SW480 (cell line): ENCODE results near the gene OR51A7.
"Not testable (repeated sequence)": the region's sequence is repeated elsewhere in the genome, so short reads cannot be mapped to it uniquely, and the experiment has no call there.

Source experiments
- DNase-seq: peaks from one replicate; pipeline ENCODE4 v3.0.0-alpha.2; 2016; ENCODE audit warnings: low spot score

Gene OR51A7, protein sequence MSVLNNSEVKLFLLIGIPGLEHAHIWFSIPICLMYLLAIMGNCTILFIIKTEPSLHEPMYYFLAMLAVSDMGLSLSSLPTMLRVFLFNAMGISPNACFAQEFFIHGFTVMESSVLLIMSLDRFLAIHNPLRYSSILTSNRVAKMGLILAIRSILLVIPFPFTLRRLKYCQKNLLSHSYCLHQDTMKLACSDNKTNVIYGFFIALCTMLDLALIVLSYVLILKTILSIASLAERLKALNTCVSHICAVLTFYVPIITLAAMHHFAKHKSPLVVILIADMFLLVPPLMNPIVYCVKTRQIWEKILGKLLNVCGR

DNA sequence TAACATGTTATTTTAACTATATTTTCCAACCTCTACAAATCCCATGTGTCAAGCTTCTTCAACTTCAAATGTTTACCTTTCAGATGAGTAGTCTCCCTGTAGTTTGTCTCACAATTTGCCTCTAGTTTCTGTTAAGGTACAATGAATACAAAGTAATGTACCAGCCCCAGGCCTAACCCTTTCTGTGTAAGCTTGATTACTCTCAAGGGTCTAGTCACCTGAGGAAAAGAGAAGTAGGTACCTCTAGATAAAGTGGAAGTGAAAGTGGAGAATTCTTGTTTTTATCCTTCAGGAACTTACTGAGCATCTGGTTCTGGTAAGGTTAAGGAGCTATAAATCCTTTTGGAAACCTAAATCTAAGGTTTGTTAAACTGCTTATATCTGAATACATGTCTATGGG lies at the start of gene OR51A7:
TSS of gene OR51A7 (plus strand) at position 300 of the 400 bp plus-strand sequence. CDS start 3,587 bp downstream, outside the sequence.
- DNase-seq, result no peak

DNA sequence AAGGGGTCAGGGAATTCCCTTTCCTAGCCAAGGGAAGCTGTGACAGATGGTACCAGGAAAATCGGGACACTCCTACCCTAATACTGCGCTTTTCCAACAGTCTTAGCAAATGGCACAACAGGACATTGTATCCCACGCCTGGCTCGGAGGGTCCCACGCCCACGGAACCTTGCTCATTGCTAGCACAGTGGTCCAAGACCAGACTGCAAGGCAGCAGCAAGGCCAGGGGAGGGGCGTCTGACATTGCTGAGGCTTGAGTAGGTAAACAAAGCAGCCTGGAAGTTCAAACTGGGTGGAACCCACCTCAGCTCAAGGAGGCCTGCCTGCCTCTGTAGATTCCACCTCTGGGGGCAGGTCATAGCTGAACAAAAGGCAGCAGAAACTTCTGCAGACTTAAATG lies 49.3 kb upstream of the OR51A7 start:
- not testable (repeated sequence) for DNase-seq

DNA sequence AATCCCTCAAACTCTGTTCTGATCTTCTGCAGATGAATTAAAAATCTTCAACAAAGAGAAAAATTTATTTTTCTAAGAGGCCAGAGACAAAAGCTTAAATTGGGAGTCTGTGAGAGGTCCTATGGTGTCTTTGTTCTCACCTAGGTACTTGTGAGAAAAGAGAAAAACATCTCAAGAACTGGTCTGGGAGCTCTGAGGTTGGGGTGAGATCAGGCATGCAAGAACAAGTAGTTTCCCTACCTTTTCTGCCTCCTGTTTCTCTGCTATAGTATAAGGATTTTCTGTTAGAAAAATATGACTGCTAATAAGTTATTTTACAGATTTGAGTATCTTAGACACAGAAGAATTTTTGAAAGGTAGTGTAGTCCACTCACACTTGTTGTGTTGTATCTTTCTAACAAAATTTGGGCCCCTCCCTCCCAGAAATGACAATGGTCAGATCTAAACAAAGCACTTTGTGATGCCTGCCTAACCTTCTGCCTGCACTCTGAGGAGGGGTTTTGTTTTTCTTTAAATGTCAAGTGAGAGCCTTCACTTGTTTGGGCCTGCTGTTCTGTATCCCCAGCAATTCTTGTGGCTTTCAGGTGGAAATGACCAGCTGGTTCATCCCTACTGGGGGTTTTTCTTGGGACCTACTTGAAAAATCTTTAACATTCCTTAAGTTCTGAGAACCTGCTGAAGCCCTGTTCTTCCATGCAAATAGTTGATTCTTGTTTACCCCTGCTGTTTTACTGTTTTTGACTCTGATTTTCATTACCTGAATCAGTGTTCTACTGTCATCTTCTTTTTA lies 40.9 kb upstream of the OR51A7 start:
- no peak for DNase-seq

DNA sequence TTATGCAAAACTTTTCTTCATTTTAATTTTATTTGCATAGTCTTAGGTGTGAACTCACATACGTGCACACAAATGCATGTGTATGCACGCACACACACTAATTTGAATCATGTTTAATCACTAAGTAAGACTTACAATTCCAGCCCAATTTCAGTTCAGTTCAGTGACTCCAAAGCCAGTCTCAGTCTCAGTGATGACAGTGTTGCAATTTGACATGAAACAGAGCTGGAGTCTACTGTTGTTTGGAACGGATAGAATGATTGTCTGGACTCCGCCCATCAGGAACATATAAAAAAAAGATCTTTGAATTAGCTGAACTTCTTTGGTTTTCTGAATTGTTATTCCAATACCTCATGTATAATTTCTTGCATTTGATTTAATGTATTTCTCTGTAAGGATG lies 39.7 kb upstream of the OR51A7 start:
- DNase-seq, result no peak

DNA sequence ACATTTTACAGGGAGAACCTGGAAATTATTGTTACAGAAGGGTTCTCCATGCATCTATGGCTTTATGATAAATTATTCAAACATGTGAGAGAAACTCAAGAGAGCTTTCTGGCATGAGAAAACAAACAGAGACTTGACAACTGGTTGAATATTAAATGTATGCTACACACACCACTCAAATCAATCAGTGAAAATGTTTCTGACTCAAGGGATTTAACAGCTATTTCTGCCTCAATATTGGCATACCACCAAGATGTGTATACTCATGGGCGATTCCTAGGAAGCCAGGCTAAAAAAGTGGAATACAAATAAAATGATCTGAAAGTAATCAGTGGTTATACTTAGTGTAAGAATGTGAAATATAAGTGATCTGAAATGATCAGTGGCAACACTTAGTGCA lies 37.7 kb upstream of the OR51A7 start:
- DNase-seq, result no peak

DNA sequence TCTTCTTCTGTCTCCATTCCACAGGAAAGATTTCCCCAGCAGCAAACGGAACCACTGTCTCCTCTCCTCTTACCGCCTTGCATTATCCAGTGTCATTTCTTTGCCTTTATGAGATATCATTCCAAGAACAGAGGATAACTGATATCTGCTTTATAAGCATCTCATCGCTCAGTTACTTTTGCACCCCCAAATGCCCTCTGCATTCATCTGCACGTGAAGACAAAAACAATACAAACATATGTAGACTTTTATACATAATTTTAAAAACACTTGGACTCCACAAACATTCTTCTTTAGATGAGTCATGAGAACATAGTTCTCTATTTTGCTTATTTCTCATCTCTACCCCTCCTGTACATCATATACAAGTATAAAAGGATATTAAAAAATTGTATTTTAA lies 22.4 kb upstream of the OR51A7 start:
- no peak for DNase-seq

DNA sequence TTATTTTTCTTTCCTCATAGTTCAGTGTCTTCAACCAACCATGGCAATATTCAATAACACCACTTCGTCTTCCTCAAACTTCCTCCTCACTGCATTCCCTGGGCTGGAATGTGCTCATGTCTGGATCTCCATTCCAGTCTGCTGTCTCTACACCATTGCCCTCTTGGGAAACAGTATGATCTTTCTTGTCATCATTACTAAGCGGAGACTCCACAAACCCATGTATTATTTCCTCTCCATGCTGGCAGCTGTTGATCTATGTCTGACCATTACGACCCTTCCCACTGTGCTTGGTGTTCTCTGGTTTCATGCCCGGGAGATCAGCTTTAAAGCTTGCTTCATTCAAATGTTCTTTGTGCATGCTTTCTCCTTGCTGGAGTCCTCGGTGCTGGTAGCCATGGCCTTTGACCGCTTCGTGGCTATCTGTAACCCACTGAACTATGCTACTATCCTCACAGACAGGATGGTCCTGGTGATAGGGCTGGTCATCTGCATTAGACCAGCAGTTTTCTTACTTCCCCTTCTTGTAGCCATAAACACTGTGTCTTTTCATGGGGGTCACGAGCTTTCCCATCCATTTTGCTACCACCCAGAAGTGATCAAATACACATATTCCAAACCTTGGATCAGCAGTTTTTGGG lies 21.6 kb upstream of the OR51A7 start, which contains the start of gene OR51T1:
TSS of gene OR51T1 (plus strand) at position 41 of the 641 bp plus-strand sequence. CDS start at position 41, 0 bp downstream.
- no peak for DNase-seq

DNA sequence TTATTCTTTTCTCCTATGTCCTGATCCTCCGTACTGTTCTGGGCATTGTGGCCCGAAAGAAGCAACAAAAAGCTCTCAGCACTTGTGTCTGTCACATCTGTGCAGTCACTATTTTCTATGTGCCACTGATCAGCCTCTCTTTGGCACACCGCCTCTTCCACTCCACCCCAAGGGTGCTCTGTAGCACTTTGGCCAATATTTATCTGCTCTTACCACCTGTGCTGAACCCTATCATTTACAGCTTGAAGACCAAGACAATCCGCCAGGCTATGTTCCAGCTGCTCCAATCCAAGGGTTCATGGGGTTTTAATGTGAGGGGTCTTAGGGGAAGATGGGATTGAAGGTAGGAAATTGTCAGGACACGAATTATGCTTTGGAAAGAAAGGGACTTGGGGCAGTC lies 21.0 kb upstream of the OR51A7 start:
- DNase-seq, result no peak

DNA sequence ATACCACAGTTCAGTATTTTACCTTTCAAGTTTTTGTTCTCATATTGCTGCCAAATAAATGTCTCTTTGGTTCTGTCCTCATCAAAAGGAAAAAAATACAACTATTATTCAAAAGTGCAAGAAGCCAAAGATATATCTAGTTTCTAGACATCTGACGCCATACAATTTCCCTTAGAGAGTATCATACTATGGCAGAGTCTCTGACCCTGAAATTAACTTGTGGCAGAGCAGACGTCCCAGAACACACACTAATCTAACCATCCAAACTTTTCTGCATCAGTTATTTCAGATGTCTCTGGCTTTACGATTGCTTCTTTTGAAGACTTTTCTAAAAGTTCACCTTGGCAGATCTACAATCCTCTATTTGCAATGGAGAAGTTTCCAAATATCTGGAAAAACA lies 19.2 kb upstream of the OR51A7 start:
- no peak for DNase-seq

DNA sequence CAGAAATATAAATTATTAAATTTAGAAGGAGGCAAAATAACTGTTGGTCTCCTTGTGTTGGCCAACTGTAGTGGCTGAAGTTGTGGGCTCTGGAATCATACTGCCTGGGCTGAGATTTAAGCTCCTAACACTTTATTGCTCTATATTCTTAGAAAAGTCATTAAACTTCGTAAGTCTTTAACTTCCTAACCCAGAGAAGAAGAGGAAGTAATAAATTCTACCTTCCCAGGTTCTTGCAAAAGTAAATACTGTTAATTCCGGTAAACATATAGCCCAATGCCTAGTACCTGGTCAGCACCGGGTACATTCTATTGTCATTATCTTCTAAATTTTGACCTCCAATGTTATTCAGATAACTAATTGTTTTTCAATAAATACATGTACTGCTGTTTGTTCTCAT lies 17.4 kb upstream of the OR51A7 start:
- DNase-seq, result no peak

DNA sequence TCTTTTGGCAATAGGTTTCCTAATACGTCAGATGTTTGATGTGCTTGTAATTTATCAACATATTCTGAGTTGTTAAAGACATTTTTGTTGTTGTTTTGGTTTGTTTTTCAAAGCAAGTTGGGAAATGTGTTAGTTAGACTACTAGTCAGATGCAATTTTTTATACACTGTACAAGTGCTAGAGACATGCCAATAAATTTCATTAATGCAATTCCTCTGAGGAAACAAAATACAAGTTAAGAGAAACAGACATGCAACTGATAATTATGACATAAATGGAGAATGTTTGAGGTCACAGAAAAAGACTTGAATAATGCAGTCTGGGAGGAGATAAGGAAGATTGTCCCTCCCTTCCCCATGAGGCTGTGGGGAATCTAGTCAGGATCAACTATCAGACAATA lies 16.0 kb upstream of the OR51A7 start:
- DNase-seq, result no peak

DNA sequence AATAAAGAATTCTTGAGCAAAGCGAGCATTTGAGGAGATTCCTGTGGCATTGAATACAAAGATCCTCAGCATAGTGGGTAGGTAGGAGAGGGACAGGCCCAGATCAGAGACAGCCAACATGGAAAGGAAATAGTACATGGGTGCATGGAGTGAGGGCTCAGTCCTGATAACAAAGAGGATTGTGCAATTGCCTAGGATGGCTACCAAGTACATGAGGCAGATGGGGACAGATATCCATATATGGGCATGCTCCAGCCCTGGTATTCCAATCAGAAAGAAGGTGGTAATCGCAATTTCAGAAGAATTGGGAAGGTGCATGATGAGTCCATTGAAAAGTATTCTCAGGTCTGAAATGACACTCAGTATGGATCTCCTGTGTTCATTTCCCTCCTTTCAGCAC lies 13.3 kb upstream of the OR51A7 start:
- DNase-seq, result no peak

DNA sequence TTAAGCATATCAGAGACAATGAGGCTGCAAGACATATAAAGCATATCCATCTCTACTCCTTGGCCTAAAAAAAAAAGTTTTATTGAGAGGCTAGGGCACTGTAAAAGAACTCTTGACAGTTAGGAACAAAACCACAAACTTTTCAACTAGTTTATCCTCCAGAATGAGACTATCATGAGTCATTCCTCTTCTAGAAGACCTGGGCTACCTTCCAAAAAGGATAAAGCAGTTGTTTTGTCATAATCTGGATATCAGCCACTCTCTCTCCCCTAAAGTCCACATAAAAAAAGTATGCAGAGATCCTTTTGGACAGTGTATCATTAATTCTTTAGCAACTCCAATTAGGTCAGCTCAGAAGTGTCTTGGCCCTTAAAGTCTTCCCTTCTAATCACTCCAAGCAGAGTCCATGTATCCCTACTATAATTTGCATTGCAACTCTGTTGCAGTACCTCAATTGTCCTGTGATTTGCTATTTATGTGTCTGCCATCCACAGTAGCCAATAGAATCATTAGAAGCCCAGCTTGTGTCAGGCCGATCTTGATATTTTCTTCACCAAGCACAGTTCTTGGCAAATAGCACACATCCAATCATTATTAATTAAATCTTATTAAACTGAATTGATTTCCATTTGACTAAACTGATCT lies 11.5 kb upstream of the OR51A7 start:
- no peak for DNase-seq

DNA sequence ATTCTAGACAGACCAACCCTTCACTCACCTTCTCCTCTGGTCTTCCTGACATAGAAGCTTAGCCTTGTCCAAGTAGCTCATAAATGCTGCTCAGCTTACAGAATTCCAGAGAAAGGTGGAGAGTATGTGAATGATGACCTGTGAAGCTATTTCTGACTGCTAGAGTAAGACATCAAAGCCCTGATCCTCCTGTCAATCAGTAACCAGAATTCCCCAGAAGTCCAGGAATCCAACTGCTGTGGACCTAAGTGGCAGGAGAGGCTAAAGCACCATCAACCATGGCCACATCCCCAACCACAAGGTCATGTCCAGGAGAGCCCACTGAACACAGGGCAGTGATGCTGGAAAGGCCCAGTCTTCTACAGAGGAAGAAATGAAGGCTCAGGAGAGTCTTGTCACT lies 13.0 kb downstream of the OR51A7 start:
- no peak for DNase-seq

DNA sequence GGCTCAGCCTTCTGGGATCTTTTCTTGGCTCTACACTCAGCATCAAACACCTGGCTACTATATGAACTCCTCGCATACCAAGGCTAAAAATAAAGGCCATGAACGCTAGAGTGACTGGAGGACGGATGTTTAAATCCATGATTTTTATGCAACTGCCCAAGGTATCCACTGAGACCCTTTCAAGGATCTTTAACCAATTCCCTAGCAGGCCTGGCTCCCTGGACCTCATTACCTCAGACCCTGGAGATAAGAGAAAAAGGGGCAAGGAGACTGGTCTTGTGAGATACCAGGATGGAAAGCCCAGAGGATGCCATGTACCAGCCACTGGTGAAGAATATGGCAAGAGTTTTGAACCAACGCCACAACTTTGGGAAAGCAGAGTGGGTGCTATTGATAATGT lies 15.7 kb downstream of the OR51A7 start, which contains the start of gene OR51G2:
TSS of gene OR51G2 (minus strand) at position 101 of the 400 bp plus-strand sequence. CDS start 3,687 bp downstream, outside the sequence.
- no peak for DNase-seq

DNA sequence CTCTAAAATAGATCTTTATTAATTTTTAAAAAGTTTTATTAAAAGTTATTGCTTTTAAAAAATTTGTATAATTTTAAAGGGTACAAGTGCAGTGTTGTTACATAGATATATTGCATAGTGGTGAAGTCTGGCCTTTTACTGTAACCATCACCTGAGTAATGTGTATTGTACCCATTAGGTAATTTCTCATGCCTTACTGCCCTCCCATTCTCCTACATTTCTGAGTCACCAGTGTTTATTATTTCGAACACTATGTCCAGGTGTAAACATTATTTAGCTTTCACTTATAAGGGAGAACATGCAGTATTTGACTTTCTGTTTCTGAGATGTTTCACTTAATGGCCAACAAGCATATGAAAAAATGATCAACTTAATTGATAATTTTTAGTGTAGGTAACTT lies 18.2 kb downstream of the OR51A7 start:
- DNase-seq, result no peak

DNA sequence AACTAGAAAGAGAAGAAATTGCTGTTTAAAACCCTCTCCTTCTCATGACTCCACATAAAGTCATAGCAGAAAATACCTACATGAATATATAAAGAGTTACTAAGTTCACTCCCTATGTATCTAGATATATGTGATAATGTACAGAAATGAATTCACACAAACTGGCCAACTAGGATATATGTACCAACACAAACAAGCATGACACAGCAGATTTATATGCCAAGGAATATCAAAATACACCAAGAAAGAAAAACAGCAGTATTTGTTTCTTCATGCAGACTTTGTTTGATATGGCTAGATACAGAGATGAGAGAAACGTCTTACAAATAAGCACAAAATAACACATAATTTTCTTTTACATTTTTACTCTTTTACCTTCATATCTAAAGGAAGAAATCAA lies 18.7 kb downstream of the OR51A7 start:
- DNase-seq, result no peak

DNA sequence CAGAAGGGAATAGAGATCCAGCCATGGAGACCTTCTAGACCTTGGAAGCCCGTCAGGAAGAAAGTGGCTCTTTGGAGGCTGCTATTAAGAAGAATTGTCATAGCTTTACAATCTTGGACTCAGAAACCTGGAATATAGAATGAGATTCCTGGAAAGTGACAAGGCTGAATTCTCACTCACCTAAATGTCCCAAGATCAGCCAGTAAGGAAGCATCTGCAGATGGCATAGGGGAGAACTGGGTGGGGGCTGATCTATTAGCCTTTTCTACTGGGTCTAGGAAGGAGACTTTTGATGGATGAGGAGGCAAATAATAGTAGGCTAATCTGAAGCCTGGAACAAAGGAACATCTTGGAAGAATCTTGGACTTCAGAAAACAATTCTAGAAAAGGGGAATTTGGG lies 20.7 kb downstream of the OR51A7 start, which contains the start of gene OR51G1:
TSS of gene OR51G1 (minus strand) at position 101 of the 400 bp plus-strand sequence. CDS start at position 101, 0 bp downstream.
- DNase-seq, result no peak

DNA sequence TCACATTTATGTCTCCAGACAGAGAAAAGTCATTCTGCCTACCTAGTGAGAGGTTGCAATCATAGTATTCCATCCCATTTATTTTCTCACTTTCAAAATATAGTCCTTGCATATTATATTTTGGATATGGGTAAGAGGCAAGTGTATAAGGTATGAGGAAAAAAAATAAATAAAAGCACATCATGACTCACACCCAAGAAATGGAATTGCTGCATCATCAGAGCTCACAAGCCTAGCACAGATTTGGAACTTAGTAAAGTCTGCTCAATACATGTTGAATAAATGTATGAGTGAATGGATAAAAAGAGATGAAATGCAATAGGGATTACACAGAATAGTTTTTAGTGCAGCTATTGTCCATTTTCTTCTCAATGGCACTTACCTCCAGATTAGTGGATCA lies 23.0 kb downstream of the OR51A7 start:
- no peak for DNase-seq

DNA sequence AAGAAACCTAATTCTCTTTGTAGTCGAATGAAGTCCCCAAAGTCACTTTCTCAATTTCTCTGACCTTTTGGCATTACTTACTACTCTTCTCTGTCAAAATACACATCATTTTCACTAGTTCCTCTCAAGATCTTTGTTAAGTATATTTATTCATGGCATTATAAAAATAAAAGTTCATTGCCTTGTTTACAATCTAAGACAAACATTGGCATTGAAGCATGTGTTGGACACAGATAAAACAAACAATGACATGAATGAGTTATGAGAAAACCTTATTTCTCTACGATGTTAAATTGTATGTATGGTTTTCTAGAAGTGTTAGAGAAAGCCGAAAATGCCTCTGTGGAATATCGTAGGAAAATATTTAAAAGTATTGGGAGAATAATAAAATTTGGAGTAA lies 29.2 kb downstream of the OR51A7 start:
- no peak for DNase-seq

DNA sequence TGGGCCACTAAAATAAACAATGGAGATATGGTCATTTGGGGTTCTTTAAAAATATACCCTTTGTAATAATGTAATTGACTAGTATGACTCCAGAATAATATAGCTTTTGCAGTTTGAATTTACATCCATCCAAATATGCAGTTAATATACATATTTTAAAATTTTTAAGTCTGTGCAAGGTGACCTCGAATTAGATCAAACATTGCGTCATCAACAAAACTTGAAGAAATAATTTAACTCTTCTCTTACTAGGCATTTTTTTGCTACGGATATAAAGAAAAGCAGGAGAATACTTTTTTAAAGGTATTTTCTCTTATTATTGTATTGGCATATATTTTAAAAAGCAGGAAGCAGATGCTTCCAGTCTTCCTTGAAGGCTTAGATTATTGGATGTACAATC lies 33.2 kb downstream of the OR51A7 start:
- DNase-seq, result no peak

DNA sequence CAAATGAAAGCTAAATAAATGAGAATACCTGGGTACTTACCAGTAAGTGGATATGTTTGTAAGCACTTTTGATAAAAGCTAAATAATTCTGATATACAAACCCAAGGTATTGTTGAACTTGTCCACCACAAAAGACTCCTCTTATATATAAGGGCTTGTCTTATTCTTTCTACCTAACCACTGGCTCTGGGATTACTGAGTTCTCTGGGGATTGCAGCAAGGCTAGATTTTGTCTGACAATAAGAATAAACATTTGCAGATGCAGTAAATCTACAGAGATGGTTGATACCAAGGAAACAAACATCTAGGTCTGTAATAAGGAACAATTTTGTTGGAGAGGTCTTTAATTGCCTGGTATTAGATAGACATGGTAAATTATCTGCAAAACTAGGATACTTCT lies 43.9 kb downstream of the OR51A7 start, which contains the start of gene OR51A4:
TSS of gene OR51A4 (minus strand) at position 101 of the 400 bp plus-strand sequence. CDS start 505 bp downstream, outside the sequence.
- no peak for DNase-seq
